GM19468 (cell line): ENCODE data around the gene MRPS18C.

Source experiments
- ATAC-seq: cut with Tn5 transposase; IDR thresholded peaks from one replicate; pipeline ENCODE4 v1.9.1; 2021; ENCODE audit warnings: mild to moderate bottlenecking, moderate library complexity, moderate number of reproducible peaks; ENCODE audit not compliant: unreplicated experiment; ENCODE audit errors: extremely low read depth

MRPS18C gene

DNA sequence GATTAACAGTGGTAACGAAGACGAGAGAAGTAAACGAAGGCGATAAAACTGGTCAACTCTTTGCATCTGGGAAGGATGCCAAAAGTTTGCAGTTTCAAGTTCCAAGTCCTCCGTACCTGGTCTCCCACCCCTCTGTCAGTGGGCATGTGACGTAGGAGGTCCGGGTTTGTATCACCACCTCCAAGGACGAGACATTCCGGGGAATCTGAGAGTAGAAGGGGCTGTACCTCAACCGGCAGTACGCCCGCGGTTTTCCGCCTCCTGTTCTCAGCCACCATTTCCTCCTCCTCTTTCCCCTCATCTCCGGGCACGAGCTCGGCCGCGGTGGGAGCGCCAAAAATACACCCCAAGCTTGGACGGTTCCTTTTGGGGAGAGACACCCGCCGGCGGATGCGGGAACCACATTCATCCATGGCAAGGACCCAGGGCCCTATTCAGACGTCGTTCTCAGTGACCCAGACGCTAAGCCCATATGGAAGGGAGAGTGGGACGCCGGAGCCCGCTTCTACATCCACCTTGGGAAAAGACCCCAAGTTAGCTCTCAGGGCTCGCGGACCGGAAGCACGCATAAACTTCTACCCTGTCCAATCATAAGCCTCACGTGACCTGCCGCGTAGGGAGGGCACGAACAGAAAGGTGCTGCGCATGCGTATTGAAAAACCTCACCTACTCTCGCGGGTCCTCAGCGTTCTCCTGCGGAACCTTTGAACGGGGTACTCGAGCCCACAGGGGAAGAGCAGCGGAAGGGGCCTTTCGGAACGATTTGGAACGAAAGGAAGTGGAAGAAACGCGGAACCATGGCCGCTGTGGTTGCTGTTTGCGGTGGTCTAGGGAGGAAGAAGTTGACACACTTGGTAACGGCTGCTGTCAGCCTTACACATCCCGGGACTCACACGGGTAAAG, at the start of gene MRPS18C, which contains the start of gene HELQ:
Gene MRPS18C (plus strand): TSS at position 778 of the 903 bp plus-strand sequence. CDS start 20 bp downstream, at position 798.
Gene HELQ (minus strand): TSS at position 543 of the 903 bp plus-strand sequence. CDS start 130 bp downstream, at position 413.
- ATAC-seq: peak; percentile 99

- no peak for ATAC-seq
Observed at GRCh38 chr4:83408908-83409307, 47.0 kb upstream of the MRPS18C start.

DNA sequence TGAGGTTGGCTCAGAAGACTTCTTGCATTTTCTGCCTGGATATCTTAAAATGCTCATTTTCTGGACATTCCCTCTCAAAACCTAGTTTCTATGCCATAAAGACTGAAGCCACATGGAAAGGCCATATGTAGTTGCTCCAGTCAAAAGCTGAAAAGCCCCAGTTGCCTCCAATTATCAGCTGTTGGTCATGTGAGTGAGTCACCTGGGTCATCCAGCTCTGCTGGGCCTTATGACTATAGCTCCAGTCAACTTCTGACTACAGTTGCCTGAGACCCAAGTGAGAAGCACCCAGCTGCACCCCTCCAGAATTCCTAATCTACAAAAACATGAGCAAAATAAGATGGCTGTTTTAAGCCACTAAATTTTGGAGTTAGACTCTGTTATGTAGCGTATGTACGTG, 42.2 kb upstream of the MRPS18C start:
- no peak for ATAC-seq

- ATAC-seq: no peak
Observed at GRCh38 chr4:83417566-83417965, 38.3 kb upstream of the MRPS18C start.

DNA sequence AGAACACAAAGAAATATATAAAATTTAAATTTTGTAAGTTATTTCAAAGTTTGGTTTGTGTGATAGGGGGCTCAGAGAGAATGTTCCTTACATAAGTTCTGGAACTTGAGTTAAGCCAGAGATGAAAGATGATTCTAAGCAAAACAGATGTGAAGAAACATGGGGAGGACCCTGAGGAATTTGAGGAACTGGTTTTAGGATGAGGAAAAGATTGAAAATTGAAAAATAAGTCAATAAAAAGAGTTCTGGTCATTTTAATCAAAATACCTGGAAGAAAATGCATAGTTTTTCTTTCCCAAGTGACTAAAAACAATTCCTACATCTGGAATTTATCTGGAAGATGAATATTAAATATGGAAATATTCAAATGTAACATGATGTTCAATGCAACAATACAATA, 37.6 kb upstream of the MRPS18C start:
- ATAC-seq: no peak

DNA sequence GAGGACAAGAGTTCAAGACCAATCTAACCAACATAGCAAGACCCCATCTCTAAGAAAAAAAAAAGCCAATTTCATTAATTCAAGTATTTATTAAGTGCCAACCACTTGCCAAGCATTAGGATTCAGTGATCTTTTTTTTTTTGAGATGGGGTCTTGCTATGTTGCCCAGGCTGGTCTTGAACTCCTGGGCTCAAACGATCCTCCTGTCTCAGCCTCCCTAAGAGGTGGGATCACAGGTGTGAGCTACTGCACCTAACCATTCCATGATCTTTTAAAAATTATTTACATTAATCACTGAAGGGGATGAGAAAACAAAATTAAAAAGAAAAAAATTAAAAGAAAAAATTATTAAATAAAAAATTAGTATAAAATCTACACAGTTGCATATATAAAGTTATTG, 24.7 kb upstream of the MRPS18C start:
- ATAC-seq: no peak

DNA sequence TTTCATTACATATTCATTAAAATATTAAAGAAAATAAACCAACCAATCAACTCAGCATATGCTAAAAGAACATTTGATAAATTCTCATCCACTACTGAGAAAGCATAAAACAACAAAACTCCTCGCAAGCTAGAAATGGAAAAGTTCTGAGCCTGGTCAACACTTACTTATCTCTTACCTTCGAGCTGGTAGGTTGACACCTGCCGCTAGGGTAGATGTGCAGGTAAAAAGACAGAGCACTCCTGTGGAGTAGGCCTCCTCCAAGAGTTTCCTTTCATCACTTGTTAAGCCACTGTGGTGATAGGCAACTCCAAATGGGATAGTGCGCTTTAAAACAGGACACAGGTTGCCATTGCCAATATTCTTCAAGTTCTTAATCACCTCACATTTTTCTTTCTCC, 19.2 kb upstream of the MRPS18C start:
- no peak for ATAC-seq

DNA sequence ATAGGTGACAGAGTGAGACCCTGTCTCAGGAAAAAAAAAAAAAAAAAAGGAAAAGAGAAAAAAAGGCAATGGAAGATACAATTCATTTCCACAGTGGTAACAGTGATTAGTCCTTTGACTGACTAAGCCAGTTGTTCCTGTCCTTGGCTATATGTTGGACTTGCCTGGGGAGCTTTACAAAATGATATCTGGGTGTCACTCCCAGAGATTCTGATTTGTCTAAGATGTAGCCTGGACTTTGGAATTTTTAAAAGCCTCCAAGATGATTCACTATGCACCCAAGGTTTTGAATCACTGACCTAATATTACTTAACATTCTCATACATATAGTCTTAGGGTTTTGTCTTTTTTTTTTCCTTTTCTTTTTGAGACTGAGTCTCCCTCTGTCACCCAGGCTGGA, 17.1 kb upstream of the MRPS18C start:
- no peak for ATAC-seq

DNA sequence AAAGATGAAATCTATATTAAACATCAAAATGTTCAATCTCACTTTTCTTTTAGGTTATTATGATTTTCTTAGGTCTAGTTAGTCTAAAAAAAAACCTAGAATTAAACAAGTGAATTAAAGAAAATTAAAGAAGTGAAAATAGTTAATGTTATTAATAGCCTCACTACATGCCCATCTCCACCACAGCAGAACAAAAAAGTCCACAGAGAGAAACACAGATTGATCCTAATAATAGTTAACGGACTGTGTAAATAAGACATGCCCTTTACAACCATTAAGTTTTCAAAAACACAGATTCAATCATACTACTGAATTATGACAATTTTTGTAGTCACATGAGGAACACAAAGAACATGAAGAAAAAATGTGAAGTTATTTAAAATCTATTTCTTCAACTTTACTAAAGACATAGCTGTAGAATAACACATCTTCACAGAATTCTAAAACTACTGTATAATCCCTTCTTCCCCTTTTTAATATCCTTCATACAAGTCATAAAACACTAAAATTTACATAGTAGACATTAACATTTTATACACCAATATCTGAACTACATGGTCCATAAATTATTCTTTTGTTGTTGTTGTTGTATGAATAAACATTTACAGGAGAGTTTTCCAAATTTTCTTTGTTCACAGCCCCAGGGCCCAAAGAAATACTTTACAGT, 15.6 kb upstream of the MRPS18C start:
- ATAC-seq: no peak

DNA sequence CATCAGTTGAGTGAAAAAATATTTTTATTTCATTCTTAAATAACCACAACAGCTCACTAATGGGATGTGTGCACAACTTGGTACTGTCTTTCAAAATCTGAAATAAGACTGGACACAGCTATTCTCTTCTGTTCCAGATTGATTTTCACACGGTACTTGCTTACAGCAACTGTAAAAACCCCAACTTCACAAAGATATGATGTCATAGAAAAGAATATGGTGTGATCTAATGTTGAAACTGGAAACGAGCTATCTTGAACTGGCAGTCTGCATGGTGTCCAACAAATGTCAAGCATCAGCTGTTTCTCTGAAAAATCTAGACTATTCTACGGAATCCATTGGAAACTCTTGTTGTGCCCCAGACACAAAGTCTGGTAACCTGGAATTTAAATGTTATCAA, 15.0 kb upstream of the MRPS18C start:
- no peak for ATAC-seq

DNA sequence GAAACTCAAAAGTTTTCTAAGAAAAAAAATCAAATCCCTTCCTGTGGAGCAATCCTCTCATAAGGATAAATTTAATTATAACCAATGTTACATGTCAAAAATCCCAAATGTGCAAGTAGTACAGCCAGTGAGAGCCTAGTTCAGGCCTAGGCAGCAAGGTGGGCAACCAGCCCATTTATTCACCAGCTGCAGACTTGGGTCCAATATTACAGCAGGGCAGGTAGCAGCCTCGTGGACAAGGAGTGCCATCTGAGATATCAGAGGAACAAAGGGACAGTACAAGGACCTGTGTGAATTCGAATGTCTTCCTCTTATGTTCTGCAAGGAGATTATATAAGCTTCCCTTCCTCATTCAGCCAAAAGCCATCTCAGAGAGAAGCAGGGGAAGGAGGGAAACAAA, 6.8 kb upstream of the MRPS18C start:
- no peak for ATAC-seq

GRCh38 chr4:83454686-83455085, 1.2 kb upstream of the MRPS18C start:
- ATAC-seq: no peak

- no peak for ATAC-seq
Observed at GRCh38 chr4:83456184-83456501, 285 bp downstream of the MRPS18C start.

DNA sequence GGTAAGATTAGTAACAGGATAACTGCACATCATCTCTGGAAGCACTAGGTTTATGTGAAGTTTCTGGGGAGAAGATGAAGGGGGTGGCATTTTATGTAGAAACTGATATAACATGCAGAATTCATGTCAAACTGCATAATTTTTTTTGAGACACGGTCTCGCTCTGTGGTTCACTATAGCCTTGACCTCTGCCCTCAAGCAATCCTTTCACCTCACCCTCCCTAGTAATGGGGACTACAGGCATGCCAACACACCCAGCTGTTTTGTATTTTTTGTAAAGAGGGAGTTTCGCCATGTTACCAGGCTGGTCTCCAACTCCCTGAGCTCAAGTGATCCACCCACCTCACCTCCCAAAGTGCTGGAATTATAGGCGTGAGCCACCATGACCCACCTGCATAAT, 17.6 kb downstream of the MRPS18C start:
- ATAC-seq: no peak

- ATAC-seq: no peak
Observed at GRCh38 chr4:83473966-83474365, 18.1 kb downstream of the MRPS18C start.

DNA sequence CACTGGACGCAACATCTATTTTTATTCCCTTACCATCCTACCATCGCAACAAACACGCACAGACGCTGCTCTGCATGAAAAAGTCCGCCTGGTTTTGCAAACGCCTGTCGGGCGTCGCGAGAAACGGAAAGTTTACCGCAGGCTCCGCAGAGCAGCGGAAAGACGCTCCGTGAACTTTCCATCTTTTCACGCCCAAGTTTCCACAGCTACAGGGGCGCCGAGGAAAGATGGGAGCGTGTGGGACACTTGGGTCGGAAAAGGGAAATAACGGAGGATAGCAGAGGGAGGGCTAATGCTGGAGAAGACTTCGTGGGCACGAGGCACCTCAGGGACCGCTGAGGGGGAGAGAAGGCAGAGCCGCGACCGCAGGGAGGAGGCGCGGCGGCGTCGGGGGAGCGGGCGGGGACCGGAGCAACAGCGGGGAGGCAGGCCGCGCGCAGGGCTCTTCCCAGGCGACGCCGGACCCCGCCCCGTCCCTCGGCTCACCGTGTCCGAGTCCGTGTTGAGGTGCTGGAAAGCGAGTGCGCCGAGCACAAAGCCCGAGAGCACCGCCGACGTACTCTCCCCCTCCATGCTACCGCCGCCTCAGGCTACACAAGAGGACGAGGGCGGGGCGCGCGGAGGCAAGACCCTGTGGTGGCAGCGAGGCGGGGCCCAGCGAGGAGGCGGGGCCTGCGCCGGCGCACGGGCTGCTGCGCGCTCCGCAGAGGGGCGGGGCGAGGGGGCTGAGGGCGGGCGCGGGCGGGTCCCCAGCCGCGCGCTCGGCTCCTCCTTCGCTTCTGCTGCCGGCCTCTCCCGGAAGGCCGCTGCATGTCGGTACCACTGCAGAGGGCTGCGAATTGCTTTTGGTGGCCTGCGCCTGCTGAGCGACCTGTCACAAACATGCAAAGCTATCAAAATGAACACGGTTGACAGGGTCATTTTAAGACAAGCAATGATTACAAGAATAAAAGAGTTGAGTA, 28.9 kb downstream of the MRPS18C start, which contains the start of gene ABRAXAS1:
Gene ABRAXAS1 (minus strand): TSS at position 601 of the 962 bp plus-strand sequence. CDS start 28 bp downstream, at position 573.
- ATAC-seq: peak; percentile 98

- no peak for ATAC-seq
Observed at GRCh38 chr4:83486457-83487129, 30.7 kb downstream of the MRPS18C start.

- ATAC-seq: no peak
Observed at GRCh38 chr4:83489711-83490326, 34.0 kb downstream of the MRPS18C start.

- no peak for ATAC-seq
Observed at GRCh38 chr4:83490876-83491450, 35.1 kb downstream of the MRPS18C start.
